GM15510 (cell line): Measurements from ENCODE around the gene CCDC50.

Source experiments
- POLR2A ChIP-seq: IDR thresholded peaks from 3 replicates; pipeline ENCODE4 v1.6.1; 2011; ENCODE audit warnings: borderline replicate concordance; ENCODE audit not compliant: insufficient read length; ENCODE audit errors: extremely low read depth

CCDC50 gene

GRCh38 chr3:191435981-191436380 lies 106.8 kb downstream of the CCDC50 start:
- no peak for TF ChIP-seq POLR2A

- TF ChIP-seq POLR2A = no peak
These were observed 109.1 kb downstream of the CCDC50 start for GRCh38 chr3:191438150-191438814.

GRCh38 chr3:191440532-191440931 lies 111.3 kb downstream of the CCDC50 start:
- no peak for TF ChIP-seq POLR2A

- no peak for TF ChIP-seq POLR2A
These were observed 112.5 kb downstream of the CCDC50 start for GRCh38 chr3:191441687-191442086.

- no peak for TF ChIP-seq POLR2A
These were observed 115.4 kb downstream of the CCDC50 start for GRCh38 chr3:191444569-191444968.
